Neutrophil (primary cell): Measurements from ENCODE around the gene THRAP3.

Source experiments
- H3K27ac ChIP-seq: fragments of 200-600 bp; sonication (generic); 2 replicates; pipeline ENCODE4 v1.5.1; 2016; ENCODE audit warnings: mild to moderate bottlenecking, moderate library complexity
- H3K27me3 ChIP-seq: fragments of 200-600 bp; sonication (generic); 2 replicates; pipeline ENCODE4 v1.6.0; 2016; ENCODE audit warnings: mild to moderate bottlenecking
- H3K36me3 ChIP-seq: fragments of 200-600 bp; sonication (generic); 2 replicates; pipeline ENCODE4 v1.5.1; 2017
- H3K4me1 ChIP-seq, 2 experiments: fragments of 200-600 bp in 1 of 2; sonication (generic) in 1 of 2; 1 replicate in 1 of 2; 2 replicates in 1 of 2; pipeline versions ENCODE4 v1.5.1 to v1.6.1; 2013 to 2016; ENCODE audit warnings: low read depth in 1 of 2, low read length in 1 of 2, mild to moderate bottlenecking in 1 of 2, moderate library complexity in 1 of 2; ENCODE audit not compliant: control insufficient read depth in 1 of 2, insufficient read depth in 1 of 2
- H3K4me3 ChIP-seq, 2 experiments: fragments of 200-600 bp in 1 of 2; sonication (generic) in 1 of 2; 1 replicate in 1 of 2; 2 replicates in 1 of 2; pipeline ENCODE4 v1.5.1; 2013 to 2016; ENCODE audit warnings: low read depth in 1 of 2, low read length in 1 of 2, mild to moderate bottlenecking in 1 of 2, moderate library complexity in 1 of 2
- H3K9me3 ChIP-seq: fragments of 200-600 bp; sonication (generic); 2 replicates; pipeline ENCODE4 v1.5.1; 2016
- CTCF ChIP-seq: fragments of 200-600 bp; sonication (generic); IDR thresholded peaks from 2 replicates; pipeline ENCODE4 v1.5.1; 2016; ENCODE audit warnings: antibody characterized with exemption

THRAP3 gene

GRCh38 chr1:36349839-36350238 is 125.6 kb downstream of the THRAP3 start:
- Histone ChIP-seq H3K27me3 (no peaks in the 10 kb centered on the region), H3K27ac (peak overlapping the region; percentile 99), H3K36me3 (peaks cover 91% of the 10 kb centered on the region), H3K4me3 (peak overlapping the region; percentile 4 to 50), H3K4me1 (peaks cover 47 to 51% of the 10 kb centered on the region in 2 experiments), H3K9me3 (no peaks in the 10 kb centered on the region)
- TF ChIP-seq CTCF, result no peak

DNA sequence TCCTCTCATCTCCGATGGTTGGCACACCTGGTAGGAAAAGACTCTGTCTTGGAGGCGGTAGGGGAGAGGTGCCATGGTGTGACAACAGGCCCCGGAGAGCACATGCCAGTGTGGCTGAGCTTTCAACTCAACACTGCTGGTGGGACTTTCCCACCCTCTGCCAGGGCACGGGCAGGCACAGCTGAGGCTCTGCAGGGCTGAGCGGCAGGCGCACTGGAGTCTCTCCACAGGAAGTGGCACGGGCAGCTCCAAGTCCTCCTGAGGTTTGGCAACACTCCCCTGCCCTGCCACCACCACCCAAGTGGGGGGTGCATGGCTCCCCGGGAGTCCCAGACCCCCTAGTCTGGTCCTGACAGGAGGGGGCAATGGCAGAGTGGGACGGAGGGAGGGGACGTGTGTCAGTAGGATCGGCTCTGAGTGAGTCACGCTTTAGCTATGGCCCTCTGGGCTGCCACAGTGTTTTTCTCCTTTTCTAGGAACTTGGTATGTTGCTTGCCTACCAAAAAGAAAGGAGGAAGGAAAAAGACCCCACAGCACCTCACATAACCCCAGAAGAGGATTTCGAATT is 126.5 kb downstream of the THRAP3 start:
- H3K36me3 ChIP-seq, result peaks cover 91% of the 10 kb centered on the region
- no peaks in the 10 kb centered on the region for H3K27me3 ChIP-seq
- H3K27ac ChIP-seq, result peak overlapping the region; percentile 99
- H3K9me3 ChIP-seq, result no peaks in the 10 kb centered on the region
- peaks cover 47 to 51% of the 10 kb centered on the region in 2 experiments for H3K4me1 ChIP-seq
- peak overlapping the region; percentile 26 to 50 for H3K4me3 ChIP-seq
- TF ChIP-seq CTCF, result no peak

- Histone ChIP-seq H3K4me3 (peak overlapping the region; percentile 26 to 50), H3K36me3 (peaks cover 92% of the 10 kb centered on the region), H3K27ac (peak overlapping the region; percentile 99), H3K27me3 (no peaks in the 10 kb centered on the region), H3K4me1 (peaks cover 47 to 51% of the 10 kb centered on the region in 2 experiments), H3K9me3 (no peaks in the 10 kb centered on the region)
- no peak for TF ChIP-seq CTCF
Observed at GRCh38 chr1:36351227-36351977, 127.2 kb downstream of the THRAP3 start.

DNA sequence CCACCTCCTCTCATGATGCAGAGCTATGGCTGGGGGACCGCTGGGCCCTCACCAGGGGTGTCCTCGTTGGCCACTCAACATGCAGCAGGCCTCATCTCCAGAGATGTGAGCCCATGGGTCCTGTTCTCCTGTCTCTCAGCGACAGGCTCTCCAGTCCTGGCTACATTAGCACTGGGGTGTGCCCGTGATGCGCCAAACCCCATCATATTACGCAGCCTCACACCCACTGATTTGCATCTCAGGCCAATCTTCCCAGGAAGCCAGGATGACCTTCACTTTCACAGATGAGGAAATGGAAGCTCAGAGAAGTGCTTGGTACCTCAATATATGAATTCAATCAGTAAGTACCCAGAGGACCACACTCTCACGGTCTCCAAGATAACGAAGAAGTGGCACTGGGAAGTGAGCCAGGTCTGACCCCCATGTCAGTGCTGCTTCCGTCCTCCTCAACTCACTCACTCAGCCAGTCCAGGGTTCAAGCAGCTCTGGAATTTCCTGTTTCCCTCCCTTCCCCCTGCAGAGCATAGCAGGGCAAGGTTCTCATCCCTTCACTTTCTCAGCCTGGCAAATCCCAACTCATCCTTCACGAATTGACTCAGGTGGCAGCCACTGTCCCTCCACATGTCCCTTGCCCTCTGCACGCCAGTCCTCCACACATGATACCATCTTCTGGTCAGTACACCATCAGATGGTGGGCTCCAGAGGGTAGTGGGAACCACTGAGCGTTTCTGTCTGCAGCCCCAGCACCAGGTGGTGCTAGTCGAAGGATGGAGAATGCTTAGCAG is 128.1 kb downstream of the THRAP3 start:
- peak overlapping the region; percentile 99 for H3K27ac ChIP-seq
- no peaks in the 10 kb centered on the region for H3K27me3 ChIP-seq
- no peaks in the 10 kb centered on the region for H3K9me3 ChIP-seq
- H3K4me1 ChIP-seq, result peaks cover 44 to 51% of the 10 kb centered on the region in 2 experiments
- TF ChIP-seq CTCF, result no peak
- H3K4me3 ChIP-seq, result no peak overlapping the region
- peaks cover 92% of the 10 kb centered on the region for H3K36me3 ChIP-seq

DNA sequence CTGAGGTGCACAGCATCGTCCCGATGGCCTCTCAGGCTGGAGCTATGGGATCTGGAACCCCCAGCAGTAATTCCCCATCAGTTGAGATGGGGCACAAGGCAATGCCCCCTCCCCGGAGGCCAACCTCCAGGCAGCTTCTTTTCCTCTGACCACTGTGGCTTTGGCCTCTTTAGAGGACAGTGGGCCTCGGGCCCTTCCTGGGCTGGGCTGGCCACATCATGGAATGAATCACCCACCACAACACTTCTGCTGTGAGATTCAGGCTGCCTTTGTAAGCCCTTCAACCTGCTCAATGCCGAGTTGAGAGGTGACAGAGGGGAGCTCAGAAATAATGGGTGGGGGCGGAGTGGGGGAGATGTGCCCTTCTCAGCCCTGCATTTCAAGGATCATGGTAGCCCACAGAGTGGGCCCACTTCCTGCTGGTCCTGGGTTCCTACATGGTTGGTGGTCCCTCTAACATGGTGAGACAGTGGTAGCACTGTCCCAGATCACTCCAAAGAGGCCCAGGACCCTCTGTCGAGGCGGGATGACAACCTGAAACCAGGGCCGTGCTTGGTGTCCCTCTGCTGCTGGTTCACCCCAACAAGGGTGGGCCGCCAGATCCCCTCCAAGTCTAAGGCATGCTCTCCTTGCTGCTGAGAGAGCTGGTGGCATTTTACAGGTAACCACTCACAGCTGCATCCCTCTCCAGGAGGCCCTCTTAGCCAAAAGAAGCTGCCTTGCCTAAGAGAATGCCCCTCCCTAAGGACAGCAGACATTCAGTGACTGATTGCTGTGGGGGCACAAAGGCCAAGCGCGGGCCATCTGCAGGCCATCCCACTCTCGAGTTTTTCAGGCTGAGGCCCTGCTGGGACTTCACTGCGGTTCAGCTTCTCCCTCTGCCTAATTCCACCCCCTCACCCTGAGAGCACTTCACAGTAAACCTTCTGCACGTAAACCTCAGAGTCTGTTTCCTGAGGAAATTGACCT is 129.0 kb downstream of the THRAP3 start:
- Histone ChIP-seq H3K27me3 (no peaks in the 10 kb centered on the region), H3K9me3 (no peaks in the 10 kb centered on the region), H3K36me3 (peaks cover 92% of the 10 kb centered on the region), H3K4me3 (no peak overlapping the region), H3K4me1 (peaks cover 43 to 49% of the 10 kb centered on the region in 2 experiments), H3K27ac (peak overlapping the region; percentile 99)
- TF ChIP-seq CTCF, result no peak
